Breast epithelium (tissue), 3 donors: Measurements from ENCODE around the gene ALG5.

Experiments used
- CTCF ChIP-seq, 3 donors: fragments of 450-650 bp; IDR thresholded peaks; one replicate each; pipeline ENCODE4 v1.5.1; 2016 to 2017; ENCODE audit warnings: antibody characterized with exemption in 3 of 3, mild to moderate bottlenecking in 3 of 3, moderate library complexity in 3 of 3
- POLR2AphosphoS5 ChIP-seq, 3 donors: sonication (generic); formaldehyde crosslinking; IDR thresholded peaks; one replicate each; pipeline ENCODE4 v1.6.1; 2017; ENCODE audit warnings: antibody characterized with exemption in 3 of 3

DNA sequence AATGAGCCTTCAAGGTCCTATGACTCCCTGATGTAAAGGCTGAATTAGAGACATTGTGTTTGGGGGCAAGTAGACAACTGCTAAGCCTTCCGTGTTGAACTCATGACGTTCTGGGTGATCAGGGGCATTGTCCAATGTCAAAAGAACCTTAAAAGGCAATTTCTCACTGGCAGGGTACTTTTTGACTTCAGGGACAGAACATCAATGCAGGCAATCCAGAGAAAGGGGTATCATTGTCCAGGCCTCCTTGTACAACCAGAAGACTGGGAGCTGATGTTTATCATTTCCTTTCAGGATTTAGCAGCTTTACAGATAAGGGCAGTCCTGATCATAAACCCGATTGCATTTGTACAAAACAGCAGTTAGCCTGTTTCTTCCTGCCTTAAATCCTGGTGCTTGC, 54.1 kb downstream of the ALG5 start:
- TF ChIP-seq CTCF (IDR thresholded peaks at IDR 0.05) (no peak), POLR2AphosphoS5 (IDR thresholded peaks at IDR 0.05) (no peak)
